CD4-positive, alpha-beta T cell treated with Interleukin-17A for 4 hours (primary cell): Measurements from ENCODE around the gene TTF2.
"Not testable (repeated sequence)": the region's sequence is repeated elsewhere in the genome, so short reads cannot be mapped to it uniquely, and the experiment has no call there.

Experiments
- DNase-seq: peaks from one replicate; pipeline ENCODE4 v3.0.0-alpha.2; 2020; ENCODE audit warnings: mixed read lengths

The TTF2 gene

DNA sequence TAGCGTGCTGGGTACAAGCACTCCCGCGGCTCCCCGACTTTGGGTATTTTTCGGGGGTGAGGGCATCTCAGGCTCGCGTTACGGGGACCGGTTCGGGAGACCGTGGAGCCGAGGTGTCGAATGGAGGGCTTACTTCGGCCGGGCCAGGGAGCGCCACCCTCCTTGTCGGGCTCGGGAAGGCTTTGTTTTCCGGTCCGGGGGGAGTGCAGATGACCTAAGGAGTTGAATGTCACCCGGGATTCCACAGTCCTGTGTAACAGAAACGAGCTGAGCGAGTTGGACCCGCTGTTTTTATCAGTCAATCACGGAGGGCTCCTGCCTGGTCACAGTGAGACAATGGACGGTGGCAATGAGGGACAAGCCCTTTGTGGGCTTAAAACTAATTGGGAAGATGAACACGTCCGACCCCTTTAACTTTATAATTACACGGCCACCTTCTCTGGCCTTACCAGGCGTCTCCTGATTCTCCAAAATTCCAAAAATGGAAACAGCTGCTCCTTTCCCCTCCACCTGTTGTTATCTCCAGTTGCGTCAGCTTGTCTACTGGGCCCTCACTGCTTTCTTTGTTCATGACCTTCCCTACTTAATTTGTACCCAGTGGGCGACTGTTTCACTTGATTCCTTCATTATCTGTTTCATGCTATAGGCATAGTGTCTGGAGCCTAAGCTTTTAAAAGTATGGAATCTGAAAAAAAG lies 62.4 kb downstream of the TTF2 start:
- no peak for DNase-seq

DNA sequence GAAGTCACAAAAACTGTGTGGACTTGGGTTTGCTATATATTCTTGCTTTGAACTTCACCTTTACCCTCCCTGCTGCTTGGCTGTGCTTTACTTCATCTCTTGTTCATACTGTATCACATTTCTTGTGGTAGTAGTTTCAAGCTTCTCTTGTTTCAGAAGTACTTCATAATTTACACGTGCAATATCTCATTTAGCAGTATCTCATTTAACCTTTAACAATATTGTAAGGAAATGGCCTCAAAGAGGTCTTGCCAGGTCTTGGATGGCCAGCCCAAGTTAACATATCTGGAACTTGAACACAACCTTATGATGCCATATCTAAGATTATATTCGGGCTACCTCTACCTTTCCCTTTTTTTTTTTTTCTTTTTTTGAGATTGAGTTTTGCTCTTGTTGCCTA lies 63.1 kb downstream of the TTF2 start:
- DNase-seq = no peak

DNA sequence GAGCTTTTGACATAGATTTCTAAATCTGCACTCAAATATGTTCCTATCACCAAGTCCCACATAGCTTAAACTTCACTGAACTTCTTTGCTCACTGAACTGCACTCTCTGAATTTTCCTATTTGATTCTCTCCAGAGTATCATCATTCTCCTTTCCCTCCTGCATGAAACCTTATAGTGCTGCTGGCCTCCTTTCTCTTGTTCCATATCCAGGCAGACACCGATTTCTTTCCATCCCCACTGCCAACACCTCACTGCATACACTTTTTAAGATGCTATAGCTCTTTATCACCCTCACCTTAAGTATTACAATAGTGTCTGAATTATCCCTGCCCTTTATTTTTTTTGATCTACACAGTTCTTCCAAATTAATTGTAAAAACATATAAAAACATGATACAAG lies 64.5 kb downstream of the TTF2 start:
- DNase-seq = no peak

DNA sequence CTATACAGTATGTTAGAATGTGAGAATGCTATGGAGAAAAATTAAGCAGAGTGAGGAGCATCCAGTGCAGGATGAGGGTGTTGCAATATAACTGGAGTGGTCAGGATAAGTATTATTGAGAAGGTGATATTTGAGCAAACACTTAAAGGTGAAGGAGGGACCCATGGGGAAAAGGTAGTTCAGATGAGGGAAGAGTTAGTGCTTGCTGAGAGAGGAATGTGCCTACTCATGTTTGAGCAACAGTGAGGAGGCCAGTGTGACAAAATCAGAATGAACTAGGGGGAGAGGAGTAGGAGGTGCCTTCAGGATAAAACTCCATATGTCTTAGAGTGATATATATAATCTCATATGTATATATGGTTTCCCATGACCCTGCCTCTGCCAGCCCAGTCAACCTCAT lies 67.7 kb downstream of the TTF2 start:
- DNase-seq = no peak

DNA sequence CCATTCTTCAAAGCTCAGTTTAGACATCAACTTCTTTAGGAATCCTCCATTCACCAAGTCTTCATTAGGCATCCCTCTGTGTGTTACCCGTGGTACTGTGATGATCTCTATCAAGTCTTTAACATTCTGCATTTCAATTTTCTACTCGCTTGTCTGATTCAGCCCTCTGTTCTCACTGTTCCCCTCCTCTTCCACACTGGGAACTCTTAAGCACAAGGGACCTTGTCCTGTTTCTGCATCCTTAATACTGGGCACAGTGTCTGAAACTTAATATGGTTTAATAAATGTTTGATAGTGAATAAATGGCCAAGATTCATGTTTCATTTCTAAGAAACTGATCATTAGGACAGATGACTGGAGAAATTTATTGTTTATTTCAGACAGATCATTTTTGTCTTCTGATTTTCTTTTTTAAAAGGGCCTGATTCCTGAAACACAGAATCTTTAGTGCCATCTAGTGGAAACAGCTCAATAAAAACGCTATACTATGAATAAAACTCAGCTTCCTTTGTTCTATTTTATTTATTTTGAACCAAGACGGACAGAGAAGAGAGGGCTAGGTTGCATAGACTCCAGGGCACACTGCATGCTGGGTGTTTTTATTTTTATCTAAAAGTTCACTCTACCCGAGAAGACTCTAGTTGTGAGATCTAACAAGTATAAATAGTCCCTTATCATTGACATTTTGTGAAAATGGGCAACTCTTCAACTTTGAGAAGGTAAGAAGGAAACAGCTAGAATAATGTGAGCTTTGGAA lies 68.4 kb downstream of the TTF2 start:
- DNase-seq = no peak

DNA sequence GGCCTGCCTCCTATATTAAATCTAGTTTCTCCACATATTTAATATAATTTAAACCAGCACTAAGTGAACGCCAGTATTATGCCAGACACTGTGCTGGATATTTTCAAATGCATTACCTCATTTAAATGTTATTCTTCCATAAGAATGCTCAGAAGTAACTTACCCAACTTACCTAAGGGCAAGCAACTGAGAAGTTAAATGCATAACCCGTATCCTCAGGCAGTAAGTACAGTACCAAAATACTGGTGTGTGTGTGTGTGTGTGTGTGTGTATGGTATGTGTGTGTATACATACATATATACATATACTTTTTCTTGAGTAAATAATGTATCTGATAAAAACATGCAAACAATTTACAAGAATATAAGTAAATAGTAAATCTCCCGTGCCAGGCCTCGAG lies 70.4 kb downstream of the TTF2 start:
- no peak for DNase-seq

DNA sequence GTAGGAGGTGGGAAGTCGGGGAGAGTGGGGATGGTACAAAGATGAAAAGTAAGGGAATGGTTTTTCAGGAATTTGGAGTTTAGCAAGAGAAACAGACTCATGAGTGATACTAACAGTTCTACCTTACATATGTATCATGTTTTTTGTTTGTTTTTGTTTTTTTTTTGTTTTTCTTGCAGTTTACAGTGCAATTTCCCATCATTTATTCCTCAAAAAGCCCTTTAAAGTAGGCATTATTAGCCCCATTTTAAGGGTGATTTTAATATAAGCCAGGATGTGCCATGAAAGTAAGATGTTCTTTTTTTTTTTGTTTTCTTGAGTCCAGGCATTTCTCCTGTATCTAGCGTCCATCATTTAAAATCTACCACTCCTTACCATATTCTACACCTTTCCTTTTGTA lies 75.2 kb downstream of the TTF2 start:
- DNase-seq = no peak

DNA sequence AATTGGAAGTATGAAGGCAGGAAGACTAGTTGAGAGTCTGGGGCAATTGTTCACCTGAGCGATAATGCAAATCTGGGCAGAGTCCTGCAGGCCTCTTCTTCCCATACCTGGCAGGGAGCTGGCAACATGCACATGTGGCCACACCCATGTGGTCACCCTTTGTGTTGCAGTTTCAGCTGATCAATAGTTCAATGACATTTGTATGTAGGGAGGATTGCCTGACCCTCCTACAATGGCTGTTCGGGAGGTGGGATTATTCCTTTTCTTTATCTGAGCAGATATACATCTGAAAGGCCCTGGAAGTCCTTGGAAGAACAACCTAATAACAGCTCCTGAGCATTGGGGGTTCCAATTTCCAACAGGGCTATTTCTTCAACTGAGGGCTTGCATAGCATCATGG lies 76.6 kb downstream of the TTF2 start:
- no peak for DNase-seq

DNA sequence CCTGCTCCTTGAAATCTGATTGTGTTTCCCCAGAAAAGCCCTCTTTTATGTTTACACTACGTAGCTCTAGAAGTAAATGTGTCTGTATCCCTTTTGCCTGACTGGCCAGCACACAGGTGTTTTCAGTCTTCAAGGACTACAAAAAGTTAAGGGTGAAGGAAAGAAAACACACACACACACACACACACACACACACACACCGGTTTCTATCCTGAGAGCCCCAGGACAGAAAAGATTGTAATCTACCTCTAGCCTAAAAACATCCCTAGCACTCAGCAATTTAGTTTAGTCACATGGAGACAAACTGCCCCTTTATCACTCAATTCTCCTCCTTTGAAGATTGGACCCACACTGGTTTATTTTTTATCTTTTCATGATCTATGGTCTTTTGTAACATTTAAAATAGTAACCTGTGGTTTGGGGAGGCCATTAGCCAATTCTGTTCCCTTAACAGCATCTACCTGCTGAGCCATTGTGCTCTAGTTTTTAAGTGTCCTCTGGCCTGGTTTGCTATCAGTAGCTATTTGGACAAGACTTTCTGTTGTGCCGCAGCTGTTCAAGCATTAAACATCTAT lies 77.2 kb downstream of the TTF2 start:
- no peak for DNase-seq

DNA sequence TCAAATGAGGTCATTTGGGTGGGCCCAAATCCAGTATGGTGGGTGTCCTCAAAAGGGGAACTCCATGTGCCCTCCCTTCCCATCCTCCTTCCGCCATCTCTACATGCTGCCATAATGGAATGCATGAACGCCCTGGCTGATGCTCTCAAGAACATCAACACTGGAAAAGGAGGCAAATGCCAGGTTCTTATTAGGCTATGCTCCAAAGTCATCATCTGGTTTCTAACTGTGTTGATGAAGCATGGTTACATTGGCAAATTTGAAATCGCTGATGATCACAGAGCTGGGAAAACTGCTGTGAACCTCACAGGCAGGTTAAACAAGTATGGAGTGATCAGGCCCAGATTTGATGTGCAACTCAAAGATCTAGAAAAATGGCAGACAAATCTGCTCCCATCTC lies 78.0 kb downstream of the TTF2 start:
- no peak for DNase-seq

DNA sequence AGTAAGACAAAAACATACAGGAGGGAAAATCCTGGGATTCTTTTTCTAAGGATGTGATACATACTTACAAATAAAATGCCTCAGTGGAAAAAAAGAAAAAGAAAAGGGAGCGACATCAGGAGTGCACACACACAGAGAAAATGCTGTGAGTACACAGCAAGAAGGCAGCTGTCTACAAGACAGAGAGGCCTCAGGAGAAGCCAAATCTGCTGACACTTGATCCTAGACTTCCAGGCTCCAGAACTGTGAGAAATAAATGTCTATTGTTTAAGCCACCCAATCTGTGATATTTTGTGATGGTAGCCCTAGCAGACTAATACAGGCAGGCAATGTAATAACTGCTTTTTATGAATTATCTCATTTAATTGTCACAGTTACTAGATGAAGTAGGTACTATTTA lies 78.4 kb downstream of the TTF2 start:
- DNase-seq = no peak

DNA sequence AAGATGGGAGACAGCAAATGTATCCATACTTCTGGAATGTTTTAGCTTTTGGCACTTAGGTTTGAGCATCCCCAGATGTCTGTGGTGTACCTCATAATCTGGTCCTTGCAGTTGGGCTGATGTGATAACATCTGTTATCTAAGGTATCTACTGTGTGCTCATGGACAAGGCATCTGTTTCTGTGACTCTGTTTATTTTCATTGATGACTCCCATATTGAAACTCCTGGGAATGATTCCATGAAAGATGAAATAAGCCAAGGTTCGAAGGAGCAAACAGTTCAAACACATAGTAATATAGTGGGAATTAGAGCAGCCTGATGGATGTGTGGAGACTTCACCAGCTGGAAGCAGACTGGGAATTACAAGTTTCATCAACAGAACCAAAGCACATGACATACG lies 82.1 kb downstream of the TTF2 start:
- no peak for DNase-seq

DNA sequence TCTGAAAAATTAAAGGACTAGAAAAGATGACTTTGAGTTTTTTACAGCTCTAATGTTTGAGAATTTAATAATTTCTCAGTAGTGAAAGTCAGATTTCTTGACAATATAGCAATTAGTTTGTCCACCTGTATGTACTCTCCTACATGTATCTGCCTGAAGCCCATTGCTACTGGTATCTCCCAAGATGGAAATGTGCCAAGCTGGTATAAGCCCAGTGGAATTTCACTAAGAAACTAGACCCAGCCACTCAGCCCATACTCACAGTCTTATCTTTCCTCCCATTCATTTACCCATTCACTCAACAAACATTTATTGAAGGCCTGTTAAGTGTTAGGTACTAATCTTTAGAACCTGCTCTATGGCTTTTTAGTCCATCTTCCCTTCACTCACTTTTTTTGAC lies 83.0 kb downstream of the TTF2 start:
- DNase-seq = no peak

DNA sequence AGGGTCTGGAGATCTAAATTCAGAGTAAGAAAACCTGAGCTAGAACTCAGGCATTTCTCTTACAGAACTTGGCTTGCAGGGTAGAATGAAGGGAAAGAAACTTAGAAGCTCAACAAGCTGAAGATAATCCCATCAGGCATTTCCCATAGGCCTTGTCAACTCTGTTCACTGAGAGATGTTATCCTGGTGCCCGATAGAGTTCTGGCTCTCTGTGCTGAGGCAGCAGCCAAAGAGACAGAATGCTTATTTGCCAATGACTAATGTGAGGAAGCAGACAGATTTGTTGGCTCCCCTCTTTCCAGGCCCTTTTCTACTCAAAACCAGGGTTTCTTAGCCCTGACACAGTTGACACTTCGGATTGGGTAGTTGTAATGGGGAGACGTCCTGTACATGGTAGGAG lies 83.7 kb downstream of the TTF2 start:
- no peak for DNase-seq

DNA sequence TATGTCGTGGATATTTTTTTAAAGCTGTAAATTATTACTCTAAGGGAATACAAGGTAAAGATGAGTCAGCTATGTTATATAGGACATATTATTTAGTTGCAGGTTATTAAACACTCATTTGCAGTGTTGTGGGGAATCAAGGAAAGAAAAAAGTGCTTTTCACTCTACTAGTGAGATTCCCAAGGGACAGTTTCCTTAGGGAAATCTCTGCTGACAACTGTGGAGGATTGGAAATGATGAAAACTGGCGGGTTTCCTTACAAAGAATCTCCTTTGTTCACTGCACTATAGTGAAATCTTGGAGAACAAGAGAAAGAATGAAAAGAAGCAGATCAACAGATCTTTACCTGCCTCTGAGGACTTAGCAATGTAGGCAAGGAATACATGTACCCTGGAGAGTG lies 85.9 kb downstream of the TTF2 start:
- no peak for DNase-seq

DNA sequence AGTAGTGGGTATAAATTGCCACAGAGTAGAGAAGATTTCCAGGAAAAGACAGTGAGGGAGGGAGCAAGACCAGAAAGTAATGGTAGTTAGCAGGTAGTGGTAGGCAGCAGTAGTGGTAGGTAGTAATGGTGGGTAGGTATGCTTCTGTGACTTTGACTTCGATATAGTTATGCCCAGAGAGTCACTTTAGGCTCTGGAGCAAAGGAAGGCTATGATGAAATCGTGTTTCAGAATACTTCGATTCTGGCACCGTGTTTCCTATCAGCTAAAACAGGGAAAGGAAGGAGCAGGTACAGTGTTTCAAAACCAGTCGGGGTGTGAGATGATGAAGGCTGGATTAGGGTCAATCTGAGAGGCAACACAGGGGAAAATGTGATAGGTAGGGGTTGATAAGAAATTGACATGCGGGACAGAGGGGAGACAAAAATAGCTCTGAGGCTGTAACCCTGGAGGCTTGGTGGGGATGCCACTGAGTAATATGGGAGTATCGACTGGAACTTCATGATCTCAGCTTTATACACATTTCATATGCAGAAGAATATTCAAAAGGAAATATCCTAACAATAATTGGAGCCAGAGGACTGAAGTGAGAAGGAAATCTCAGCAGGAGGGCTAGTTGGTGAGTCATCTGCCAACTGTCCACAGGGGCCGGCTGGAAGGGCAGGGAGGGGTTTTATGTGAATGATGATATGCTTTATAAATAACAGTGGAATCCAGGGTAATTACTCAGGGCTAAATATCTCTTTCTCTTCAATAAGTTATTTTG lies 86.6 kb downstream of the TTF2 start:
- DNase-seq = no peak

DNA sequence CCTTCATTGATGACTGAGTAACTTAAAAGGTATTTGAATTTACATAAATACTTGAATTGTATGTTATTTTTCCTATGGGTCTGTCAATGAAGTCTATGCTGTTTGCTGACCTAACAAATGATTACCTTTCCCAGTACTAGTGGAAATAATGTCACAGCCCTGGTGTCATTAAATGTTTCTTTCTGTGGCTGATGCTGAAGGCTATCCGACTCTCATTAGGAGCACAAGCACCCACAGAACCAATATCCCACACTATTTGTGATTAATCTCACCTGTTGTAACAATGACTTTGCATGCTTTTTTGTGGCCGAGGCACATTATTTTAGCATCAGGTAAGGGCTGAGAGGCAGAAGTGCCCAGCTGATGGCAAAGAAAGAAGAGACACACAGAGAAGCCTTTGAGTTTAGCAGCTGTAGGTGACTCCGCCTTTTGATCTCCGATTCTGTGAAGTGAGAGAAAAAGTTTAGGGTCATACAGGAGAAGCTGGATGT lies 87.3 kb downstream of the TTF2 start:
- DNase-seq = no peak

DNA sequence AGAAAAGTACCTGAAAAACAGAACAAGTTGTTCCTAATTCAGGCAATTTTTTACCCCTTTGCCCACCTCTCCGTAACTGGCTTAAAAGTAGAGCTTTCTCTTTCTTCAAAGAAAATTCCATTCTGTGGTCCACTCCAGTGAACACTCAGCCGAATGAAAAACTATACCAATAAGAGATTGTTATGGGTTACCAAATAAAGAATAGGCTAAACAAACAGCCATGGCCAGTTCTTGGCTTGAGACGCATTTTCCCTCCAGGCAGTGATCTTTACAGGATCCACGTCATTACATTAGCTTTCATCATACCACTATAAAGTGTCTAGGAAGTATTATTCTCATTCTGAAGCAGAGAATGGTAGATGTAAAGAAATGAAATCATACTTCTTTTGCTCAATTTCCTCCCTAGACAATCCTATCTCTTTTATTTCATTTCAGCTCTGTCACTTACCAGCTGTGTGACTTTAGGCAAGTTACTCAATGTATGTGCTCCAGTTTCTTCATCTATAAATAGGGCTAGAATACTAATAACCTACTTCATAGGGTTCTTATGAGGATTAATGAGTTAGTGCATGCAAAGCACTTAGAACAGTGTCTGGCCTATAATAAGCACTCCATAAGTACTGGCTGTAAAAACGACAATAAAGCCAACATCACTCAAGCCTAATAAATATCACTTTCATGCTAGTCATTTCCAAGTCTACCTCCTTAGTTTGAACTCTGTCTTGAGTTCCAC lies 87.9 kb downstream of the TTF2 start:
- DNase-seq = no peak

DNA sequence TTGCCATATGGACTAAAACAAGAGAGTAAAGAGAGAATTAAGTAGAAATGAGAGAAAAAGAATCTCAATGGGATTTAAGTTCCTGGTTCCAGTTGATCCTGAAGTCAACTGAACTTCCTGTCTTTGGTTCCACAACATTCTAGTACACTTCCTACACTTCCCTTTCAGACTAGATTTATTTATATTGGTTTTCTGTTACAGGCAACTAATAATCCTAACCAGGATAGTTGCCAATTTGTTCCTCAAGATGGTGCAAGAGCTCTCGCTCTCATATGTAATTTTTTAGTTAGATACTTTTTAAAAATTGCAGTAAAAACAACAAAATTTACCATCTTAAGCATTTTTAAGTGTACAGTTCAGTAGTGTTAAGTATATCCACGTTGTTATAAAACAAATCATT lies 90.2 kb downstream of the TTF2 start:
- DNase-seq = no peak

DNA sequence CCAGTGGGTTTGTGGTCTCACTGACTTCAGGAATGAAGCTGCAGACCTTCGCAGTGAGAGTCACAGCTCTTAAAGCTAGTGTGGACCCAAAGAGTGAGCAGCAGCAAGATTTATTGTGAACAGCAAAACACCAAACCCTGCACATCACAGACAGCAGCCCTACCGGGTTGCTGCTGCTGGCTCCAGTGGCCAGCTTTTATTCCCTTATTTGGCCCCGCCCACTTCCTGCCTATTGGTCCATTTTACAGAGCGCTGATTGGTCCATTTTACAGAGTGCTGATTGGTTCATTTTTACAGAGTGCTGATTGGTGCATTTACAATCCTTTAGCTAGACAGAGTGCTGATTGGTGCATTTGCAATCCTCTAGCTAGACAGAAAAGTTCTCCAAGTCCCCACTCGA lies 91.2 kb downstream of the TTF2 start:
- not testable (repeated sequence) for DNase-seq
